HFF-Myc (cell line): ENCODE results near the gene ATP2B2.

Experiments used
- DNase-seq: peaks from one replicate; pipeline ENCODE4 v3.0.0-alpha.2; 2011; ENCODE audit warnings: low read depth; ENCODE audit errors: extremely low read depth
- H3K4me3 ChIP-seq: replicated peaks from 2 replicates; pipeline ENCODE4 v1.5.1; 2011; ENCODE audit warnings: low read depth, mild to moderate bottlenecking, control low read depth, low read length
- TF ChIP-seq, protein P1 (sequence below): IDR thresholded peaks from 2 replicates; pipeline ENCODE4 v1.5.1; 2012; ENCODE audit warnings: mild to moderate bottlenecking, low read depth, low read length, control low read depth; ENCODE audit errors: missing control alignments

ATP2B2 gene

DNA sequence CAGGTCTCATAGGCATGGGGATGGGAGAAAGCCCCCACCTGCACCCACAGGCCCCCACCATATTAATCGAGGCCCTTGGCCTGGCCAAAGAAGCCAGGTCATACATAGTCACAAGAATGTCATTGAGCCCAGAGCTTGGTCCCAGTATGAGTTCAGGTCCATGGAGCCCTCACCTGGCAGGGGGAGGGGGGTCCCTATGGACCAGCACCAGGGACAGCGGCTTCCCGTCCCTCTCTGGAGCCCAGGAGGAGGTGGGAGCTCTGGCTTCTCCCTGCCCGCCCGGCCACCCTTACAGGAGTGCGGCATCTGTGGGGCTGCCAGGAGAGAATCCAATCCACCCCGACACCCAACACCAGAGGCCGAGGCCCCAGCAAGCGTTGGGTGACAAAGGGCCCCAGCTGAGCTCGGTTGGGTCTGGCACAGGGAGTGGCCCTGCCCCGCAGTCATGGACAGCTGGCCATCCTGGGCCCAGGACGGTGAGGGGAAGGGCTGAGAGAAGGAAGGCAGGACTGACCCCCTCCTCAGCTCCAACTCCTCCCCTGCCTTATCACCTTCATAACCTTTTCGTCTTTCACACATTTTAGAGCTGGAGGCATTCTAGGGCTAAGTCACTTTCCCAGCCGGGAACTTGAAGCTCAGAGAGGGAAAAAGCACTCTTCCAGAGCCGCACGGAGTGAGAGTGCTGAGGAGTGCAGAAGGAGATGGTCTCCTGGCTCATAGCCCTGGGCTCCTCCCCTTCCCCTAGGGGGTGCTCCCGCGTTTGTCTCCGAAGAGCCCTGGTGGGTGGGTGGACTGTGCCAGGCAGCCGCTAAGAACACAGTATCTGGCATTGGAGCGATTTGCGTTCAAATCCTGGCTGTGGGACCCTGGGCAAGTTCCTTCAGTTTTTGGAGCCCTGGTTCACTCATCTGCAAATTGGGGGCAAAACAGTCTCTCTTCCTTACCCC lies 54.6 kb downstream of the ATP2B2 start:
- H3K4me3 ChIP-seq: no peak overlapping the region
- TF ChIP-seq, protein P1, sequence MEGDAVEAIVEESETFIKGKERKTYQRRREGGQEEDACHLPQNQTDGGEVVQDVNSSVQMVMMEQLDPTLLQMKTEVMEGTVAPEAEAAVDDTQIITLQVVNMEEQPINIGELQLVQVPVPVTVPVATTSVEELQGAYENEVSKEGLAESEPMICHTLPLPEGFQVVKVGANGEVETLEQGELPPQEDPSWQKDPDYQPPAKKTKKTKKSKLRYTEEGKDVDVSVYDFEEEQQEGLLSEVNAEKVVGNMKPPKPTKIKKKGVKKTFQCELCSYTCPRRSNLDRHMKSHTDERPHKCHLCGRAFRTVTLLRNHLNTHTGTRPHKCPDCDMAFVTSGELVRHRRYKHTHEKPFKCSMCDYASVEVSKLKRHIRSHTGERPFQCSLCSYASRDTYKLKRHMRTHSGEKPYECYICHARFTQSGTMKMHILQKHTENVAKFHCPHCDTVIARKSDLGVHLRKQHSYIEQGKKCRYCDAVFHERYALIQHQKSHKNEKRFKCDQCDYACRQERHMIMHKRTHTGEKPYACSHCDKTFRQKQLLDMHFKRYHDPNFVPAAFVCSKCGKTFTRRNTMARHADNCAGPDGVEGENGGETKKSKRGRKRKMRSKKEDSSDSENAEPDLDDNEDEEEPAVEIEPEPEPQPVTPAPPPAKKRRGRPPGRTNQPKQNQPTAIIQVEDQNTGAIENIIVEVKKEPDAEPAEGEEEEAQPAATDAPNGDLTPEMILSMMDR: no peak
- no peak for DNase-seq

DNA sequence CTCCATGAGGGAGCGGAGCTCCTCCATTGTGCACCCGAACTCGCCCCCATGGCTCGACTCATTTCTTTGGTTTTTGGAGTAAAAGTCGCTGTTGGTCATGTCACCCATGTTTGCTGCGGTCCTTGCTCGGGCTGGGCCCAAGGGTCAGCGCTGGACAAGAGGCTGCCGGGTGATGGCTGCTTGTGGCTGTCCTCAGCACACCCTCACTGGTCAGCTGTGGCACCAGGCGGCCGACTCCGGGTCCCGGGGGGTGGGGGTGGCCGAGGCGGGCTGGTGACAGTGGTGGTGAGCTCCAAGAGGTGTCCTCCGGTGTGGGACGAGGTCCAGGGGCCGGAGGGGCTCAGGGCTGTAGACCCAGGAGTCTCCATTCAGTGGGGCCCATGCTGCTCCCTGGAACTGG lies 56.0 kb downstream of the ATP2B2 start:
- TF ChIP-seq, protein P1: no peak
- DNase-seq: no peak
- H3K4me3 ChIP-seq: no peak overlapping the region

DNA sequence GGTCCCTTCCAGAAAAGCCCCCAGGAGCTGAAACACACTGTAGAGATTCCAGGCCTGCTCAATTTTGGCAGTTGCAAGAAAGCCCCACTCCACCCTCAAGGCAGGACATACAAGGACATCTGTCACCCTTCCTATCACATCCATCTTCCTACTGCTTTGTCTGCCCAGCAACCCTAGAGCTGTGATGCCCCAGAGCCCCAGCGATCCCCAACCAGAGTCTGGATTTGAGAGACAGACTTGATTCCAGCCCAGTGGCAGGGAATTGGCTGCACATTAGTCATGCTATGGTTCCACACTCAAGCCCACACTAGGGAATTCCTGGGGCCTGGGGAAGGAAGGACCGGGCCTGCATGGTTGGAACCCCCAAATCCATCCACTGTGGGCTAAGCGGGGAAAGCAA lies 56.8 kb downstream of the ATP2B2 start:
- no peak for DNase-seq
- TF ChIP-seq, protein P1: no peak
- no peak overlapping the region for H3K4me3 ChIP-seq

DNA sequence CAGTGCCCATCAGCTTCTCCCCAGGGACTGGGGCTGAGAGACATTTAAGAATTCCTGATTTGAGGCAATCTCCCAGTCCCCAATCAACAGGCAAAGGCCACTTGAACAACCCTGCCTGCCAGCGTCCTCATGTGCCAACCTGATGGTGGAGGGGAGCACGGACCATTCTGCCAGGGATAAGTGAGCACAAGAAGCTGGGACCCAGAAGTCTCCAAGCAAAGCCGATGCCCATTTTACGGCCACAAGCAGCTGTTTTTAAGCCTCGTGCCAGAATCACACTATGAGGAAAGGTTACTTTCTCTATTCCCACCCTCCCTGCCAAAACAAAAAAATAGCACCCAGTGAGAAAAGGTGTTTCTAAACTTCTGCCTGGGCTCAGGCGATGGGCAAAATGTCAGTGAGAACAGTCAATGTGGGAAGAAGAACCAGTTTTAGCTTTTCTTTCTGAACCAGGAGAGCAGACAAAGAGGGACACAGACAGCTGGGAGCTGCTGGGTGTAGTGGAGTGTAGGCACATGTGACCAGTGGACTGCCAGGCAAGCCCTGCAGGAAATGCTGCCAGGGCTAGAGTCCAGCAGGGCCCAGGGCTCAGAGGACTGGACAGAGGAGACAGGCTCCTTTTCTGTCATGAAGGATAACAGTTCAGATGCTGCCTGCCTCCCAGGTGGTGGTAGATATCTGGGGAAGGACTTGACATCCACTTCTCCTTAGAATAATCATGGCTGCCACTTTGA lies 57.7 kb downstream of the ATP2B2 start:
- TF ChIP-seq, protein P1: no peak
- DNase-seq: no peak
- no peak overlapping the region for H3K4me3 ChIP-seq

DNA sequence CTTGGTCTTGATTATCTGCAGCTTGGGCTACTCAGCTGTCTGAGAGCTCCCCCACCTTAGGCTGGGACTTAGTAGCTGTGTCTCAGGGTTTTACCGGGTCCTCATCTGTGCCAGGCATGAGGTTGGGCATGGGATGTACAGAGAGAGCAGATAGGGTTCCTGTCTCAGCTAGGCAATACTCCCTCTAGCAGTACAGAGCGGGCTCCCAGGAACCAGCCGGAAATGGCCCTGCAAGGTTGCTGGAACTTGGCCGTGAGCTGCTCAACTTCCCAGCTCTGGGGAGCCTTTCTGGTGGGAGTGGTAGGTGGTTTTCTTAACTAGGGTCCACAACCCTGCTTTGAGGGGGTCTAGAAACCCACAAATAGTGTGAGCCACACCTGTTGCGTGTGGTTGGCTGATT lies 58.3 kb downstream of the ATP2B2 start:
- DNase-seq: no peak
- no peak overlapping the region for H3K4me3 ChIP-seq
- TF ChIP-seq, protein P1: no peak

DNA sequence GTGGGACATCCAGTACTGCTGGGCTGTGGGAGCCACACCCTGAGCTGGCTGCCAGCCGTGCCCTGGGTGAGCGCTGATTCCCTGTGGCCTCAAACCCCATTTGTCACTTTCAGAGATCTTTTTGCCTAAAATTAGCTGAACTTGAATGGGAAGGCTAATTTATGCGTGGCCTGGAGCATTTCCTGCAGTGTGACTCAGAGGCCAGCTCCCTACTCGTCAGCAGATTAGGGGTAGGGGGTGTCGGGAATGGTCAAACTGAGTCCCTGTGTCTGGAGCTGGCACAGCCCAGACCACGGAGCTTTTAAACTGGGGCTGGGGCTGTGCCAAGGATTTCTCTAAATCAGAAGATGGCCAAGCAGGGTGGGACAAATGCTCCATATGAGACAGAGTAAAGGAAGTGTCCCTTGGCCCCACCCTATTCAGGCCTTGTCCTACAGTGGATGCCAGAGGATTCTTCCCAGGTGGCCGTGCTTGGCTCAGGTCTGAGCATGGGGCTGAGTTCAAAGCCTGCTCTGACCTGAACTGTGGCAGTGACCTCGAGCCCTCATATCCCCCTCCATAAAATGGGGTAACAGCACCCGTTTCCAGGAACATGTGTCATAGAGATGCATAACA lies 59.7 kb downstream of the ATP2B2 start:
- H3K4me3 ChIP-seq: no peak overlapping the region
- TF ChIP-seq, protein P1: no peak
- DNase-seq: no peak
